DOHH2 (cell line): ENCODE measurements around the gene FZD10.

ENCODE experiments used
- CTCF ChIP-seq: fragments of 200-600 bp; sonication (generic); IDR thresholded peaks from one replicate; pipeline ENCODE4 v1.5.1; 2014; ENCODE audit warnings: antibody characterized with exemption, mild to moderate bottlenecking, low read depth, low read length; ENCODE audit not compliant: poor library complexity, severe bottlenecking
- EZH2phosphoT487 ChIP-seq: fragments of 200-600 bp; sonication (generic); IDR thresholded peaks from 2 replicates; pipeline ENCODE4 v1.6.1; 2017; ENCODE audit warnings: borderline replicate concordance, mild to moderate bottlenecking, antibody characterized with exemption, low read length, moderate library complexity, mixed read lengths

- TF ChIP-seq CTCF (no peak), EZH2phosphoT487 (no peak)
These were observed 31.2 kb upstream of the FZD10 start for GRCh38 chr12:130131025-130131424.
